PC-9 (cell line): ENCODE measurements around the gene GRWD1. TPM values are rescaled to one million over a fixed set of nuclear protein-coding genes. Genes with fewer than 3 reads are reported as not detected.
"Not testable (repeated sequence)": the region's sequence is repeated elsewhere in the genome, so short reads cannot be mapped to it uniquely, and the experiment has no call there.

Source experiments
- BruUV-seq: library from RNA; stranded (reverse); fragments of 400-500 nt; replicated peaks from 2 replicates; lab custom pipeline; 2021; lab: Mats Ljungman, UMichigan
- CTCF ChIA-PET: fragments of 300-600 bp; sonication (Branson Sonifier 250); formaldehyde crosslinking; loops from one replicate; lab custom pipeline; 2022; ENCODE audit warnings: antibody characterized with exemption; lab: Charles Lee
- POLR2A ChIA-PET: fragments of 300-600 bp; sonication (Branson Sonifier 250); formaldehyde crosslinking; loops from one replicate; lab custom pipeline; 2022; ENCODE audit warnings: antibody characterized with exemption; ENCODE audit not compliant: unreplicated experiment; lab: Charles Lee
- DNase-seq, 2 experiments: peaks; one replicate each; pipeline versions ENCODE4 v3.0.0 to v3.0.0-alpha.2; 2015 to 2022; ENCODE audit warnings: mixed read lengths in 1 of 2
- H2AFZ ChIP-seq: fragments of 200-600 bp; sonication (generic); 2 replicates; pipeline ENCODE4 v1.8.1; 2017; ENCODE audit warnings: antibody characterized with exemption
- H3F3A ChIP-seq: fragments of 200-600 bp; sonication (generic); 2 replicates; pipeline ENCODE4 v1.8.1; 2017; ENCODE audit warnings: antibody characterized with exemption, mild to moderate bottlenecking, low read depth; ENCODE audit not compliant: insufficient read depth
- H3K27ac ChIP-seq: fragments of 200-600 bp; sonication (generic); 2 replicates; pipeline ENCODE4 v1.6.1; 2016; ENCODE audit warnings: mixed run types
- H3K27me3 ChIP-seq: fragments of 200-600 bp; sonication (generic); 2 replicates; pipeline ENCODE4 v1.6.1; 2016; ENCODE audit warnings: low read depth, mixed run types; ENCODE audit not compliant: insufficient read depth
- H3K36me3 ChIP-seq: fragments of 200-600 bp; sonication (generic); 2 replicates; pipeline ENCODE4 v1.6.1; 2016; ENCODE audit warnings: low read depth, mixed run types
- H3K4me1 ChIP-seq: fragments of 200-600 bp; sonication (generic); replicated peaks from 2 replicates; pipeline ENCODE4 v1.6.1; 2016; ENCODE audit warnings: mixed run types; ENCODE audit not compliant: insufficient read depth
- H3K4me2 ChIP-seq: fragments of 200-600 bp; sonication (generic); 2 replicates; pipeline ENCODE4 v1.6.1; 2017; ENCODE audit warnings: mixed run types
- H3K4me3 ChIP-seq: fragments of 200-600 bp; sonication (generic); 2 replicates; pipeline ENCODE4 v1.6.1; 2016; ENCODE audit warnings: mixed run types
- H3K79me2 ChIP-seq: fragments of 200-600 bp; sonication (generic); 2 replicates; pipeline ENCODE4 v1.6.1; 2017; ENCODE audit warnings: low read depth, mixed run types
- H3K9me2 ChIP-seq: fragments of 200-600 bp; sonication (generic); 2 replicates; pipeline ENCODE4 v1.8.1; 2017; ENCODE audit warnings: mild to moderate bottlenecking; ENCODE audit not compliant: insufficient read depth
- H3K9me3 ChIP-seq: fragments of 200-600 bp; sonication (generic); 2 replicates; pipeline ENCODE4 v1.8.1; 2016; ENCODE audit warnings: low read depth; ENCODE audit not compliant: insufficient read depth
- H4K20me1 ChIP-seq: fragments of 200-600 bp; sonication (generic); 2 replicates; pipeline ENCODE4 v1.8.1; 2017; ENCODE audit not compliant: insufficient read depth
- EZH2 ChIP-seq: fragments of 200-600 bp; sonication (generic); IDR thresholded peaks from 2 replicates; pipeline ENCODE4 v1.8.0; 2017; ENCODE audit warnings: antibody characterized with exemption, low read depth
- intact Hi-C: fragments of 100-400 bp; cut with micrococcal nuclease; formaldehyde crosslinking; loops from one replicate; pipeline ENCODE4 v1.10.0; 2022; ENCODE audit not compliant: unreplicated experiment
- total RNA-seq: library from RNA; stranded (reverse); gene quantifications from 2 replicates; pipeline ENCODE4 v1.2.3, GENCODE V29; 2021
- TF ChIP-seq, protein P1 (sequence below): fragments of 200-600 bp; sonication (generic); conservative IDR thresholded peaks from 2 replicates; pipeline ENCODE4 v1.6.1; 2017; ENCODE audit warnings: mixed run types, antibody characterized with exemption, mild to moderate bottlenecking, moderate library complexity

The GRWD1 gene
- total RNA-seq, 1 experiment from 2014 or later, result 35.5 TPM

DNA sequence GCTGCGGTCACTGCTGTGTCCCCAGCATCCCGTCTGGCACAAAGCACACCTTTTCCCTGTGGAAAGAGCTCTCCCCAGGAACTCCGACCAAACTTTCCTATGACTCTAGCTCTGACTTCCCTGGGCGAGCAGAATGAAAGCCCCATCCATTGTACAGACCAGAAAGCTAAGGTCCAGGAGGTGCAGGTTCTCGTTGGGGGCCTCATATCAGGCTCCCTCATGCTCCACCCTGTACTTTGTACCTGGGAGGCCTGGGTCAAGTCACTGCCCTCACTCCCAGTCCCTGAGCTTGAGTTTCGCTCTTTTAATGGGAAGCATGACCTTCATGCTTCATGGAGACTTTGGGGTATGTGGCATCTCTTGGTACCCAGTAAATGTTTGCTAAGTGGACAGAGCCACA, 41.8 kb downstream of the GRWD1 start:
- Histone ChIP-seq H3K27me3 (no peaks in the 10 kb centered on the region), H3F3A (peaks cover 74% of the 10 kb centered on the region), H3K9me3 (no peaks in the 10 kb centered on the region), H3K4me2 (peak overlapping the region; percentile 68), H3K79me2 (no peaks in the 10 kb centered on the region), H3K4me3 (no peak overlapping the region; the same call in 1 of the 2 replicates), H3K27ac (peak overlapping the region; percentile 88), H3K4me1 (peaks cover 51% of the 10 kb centered on the region), H2AFZ (no peak overlapping the region), H4K20me1 (no peaks in the 10 kb centered on the region), H3K9me2 (no peaks in the 10 kb centered on the region), H3K36me3 (no peaks in the 10 kb centered on the region)
- ChIA-PET POLR2A (interaction anchor here (0.5 to 0.7 kb wide), 9 partner anchors 9 to 1827 kb away, joined by 3 to 17 read pairs (median 4); partner anchors contain the start of genes DACT3 and RCN3), CTCF (interaction anchor here (0.5 to 1.5 kb wide), 5 partner anchors 15 to 124 kb away, joined by 3 to 19 read pairs (median 3); partner anchors contain the start of genes KDELR1 and TMEM143)
- TF ChIP-seq, protein P1, sequence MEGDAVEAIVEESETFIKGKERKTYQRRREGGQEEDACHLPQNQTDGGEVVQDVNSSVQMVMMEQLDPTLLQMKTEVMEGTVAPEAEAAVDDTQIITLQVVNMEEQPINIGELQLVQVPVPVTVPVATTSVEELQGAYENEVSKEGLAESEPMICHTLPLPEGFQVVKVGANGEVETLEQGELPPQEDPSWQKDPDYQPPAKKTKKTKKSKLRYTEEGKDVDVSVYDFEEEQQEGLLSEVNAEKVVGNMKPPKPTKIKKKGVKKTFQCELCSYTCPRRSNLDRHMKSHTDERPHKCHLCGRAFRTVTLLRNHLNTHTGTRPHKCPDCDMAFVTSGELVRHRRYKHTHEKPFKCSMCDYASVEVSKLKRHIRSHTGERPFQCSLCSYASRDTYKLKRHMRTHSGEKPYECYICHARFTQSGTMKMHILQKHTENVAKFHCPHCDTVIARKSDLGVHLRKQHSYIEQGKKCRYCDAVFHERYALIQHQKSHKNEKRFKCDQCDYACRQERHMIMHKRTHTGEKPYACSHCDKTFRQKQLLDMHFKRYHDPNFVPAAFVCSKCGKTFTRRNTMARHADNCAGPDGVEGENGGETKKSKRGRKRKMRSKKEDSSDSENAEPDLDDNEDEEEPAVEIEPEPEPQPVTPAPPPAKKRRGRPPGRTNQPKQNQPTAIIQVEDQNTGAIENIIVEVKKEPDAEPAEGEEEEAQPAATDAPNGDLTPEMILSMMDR, result no peak
- no peak for TF ChIP-seq EZH2
- no peak for DNase-seq
- TSS peak; percentile 35 for BruUV-seq
- intact Hi-C loops, result loop anchor here (5.0 to 10.0 kb wide), 2 partner anchors 95 to 477 kb away; partner anchors contain the start of genes FTL, GRIN2D and KDELR1

DNA sequence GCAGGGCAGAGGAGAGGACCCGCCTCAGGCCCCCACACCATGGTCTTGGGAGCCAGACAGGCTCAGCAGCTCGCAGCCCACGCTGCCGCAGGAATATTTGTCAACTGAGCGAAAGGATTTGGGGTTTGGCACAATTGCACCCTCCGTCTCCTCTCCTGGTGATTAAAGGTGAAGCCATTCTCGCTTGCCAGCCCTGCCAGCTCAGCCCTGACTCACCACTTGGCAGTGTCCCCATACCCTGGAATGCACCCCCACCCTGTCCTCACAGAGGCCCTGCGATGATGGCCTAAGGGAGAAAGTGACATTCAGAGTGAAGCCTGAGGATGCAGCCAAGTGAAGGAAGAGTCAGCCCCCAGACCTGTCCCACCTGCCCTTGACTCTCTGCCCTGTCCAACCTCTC, 42.2 kb downstream of the GRWD1 start:
- no peaks in the 10 kb centered on the region for H4K20me1 ChIP-seq
- TF ChIP-seq, protein P1, result no peak
- no peak for TF ChIP-seq EZH2
- intact Hi-C loops, result loop anchor here (1.0 to 10.0 kb wide), 4 partner anchors 96 to 477 kb away; partner anchors contain the start of genes FTL, GRIN2D and KDELR1
- H3K9me3 ChIP-seq, result no peaks in the 10 kb centered on the region
- H3K4me2 ChIP-seq, result peak overlapping the region; percentile 68
- peak overlapping the region; percentile 25; the same call in 1 of the 2 replicates for H3K4me3 ChIP-seq
- no peaks in the 10 kb centered on the region for H3K79me2 ChIP-seq
- H3K4me1 ChIP-seq, result peaks cover 51% of the 10 kb centered on the region
- no peak overlapping the region for H2AFZ ChIP-seq
- peak; percentile 97 for DNase-seq
- H3K9me2 ChIP-seq, result no peaks in the 10 kb centered on the region
- BruUV-seq, result no TSS peak
- peaks cover 75% of the 10 kb centered on the region for H3F3A ChIP-seq
- H3K36me3 ChIP-seq, result no peaks in the 10 kb centered on the region
- H3K27me3 ChIP-seq, result no peaks in the 10 kb centered on the region
- POLR2A ChIA-PET, result interaction anchor here (0.6 kb wide), 8 partner anchors 10 to 1382 kb away, joined by 3 to 12 read pairs (median 4); partner anchors contain the start of genes KDELR1 and RCN3
- peak overlapping the region; percentile 88 for H3K27ac ChIP-seq
- CTCF ChIA-PET, result interaction anchor here (0.5 to 1.5 kb wide), 9 partner anchors 14 to 329 kb away, joined by 3 to 19 read pairs (median 4); partner anchors contain the start of genes KDELR1 and TMEM143

DNA sequence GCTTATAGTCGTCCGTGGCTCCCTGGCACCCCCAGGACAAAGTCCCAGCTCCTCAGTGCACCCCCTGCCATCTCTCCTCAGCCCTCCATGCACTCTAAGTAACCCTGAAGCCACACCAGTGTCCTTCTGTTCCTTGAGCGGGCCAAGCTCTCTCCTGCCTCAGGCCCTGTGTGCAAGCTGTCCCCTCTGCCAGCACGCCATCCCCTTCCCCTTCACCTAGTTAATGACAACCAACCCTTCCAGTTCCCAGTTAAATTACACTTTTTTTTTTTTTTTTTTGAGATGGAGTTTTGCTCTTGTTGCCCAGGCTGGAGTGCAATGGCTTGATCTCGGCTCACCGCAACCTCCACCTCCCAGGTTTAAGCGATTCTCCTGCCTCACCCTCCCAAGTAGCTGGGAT, 42.7 kb downstream of the GRWD1 start:
- intact Hi-C loops, result loop anchor here (1.0 to 10.0 kb wide), 4 partner anchors 96 to 476 kb away; partner anchors contain the start of genes FTL, GRIN2D and KDELR1
- not testable (repeated sequence) for H3K79me2 ChIP-seq, BruUV-seq, H3K9me3 ChIP-seq, H4K20me1 ChIP-seq, H3K36me3 ChIP-seq, H2AFZ ChIP-seq, H3K27me3 ChIP-seq, H3K9me2 ChIP-seq
- peak in 1 of 2 experiments; percentile 70 for DNase-seq
- Histone ChIP-seq H3K4me2 (peak overlapping the region; percentile 68), H3F3A (peaks cover 75% of the 10 kb centered on the region), H3K4me1 (peaks cover 51% of the 10 kb centered on the region), H3K27ac (peak overlapping the region; percentile 88), H3K4me3 (peak overlapping the region; percentile 25; the same call in 1 of the 2 replicates)
- ChIA-PET POLR2A (interaction anchor here (0.6 to 0.7 kb wide), 3 partner anchors 51 to 319 kb away, joined by 5 to 16 read pairs (median 9); partner anchors contain the start of gene KDELR1), CTCF (interaction anchor here (0.6 to 1.5 kb wide), 6 partner anchors 17 to 328 kb away, joined by 3 to 11 read pairs (median 10); no protein-coding TSS in a partner anchor)
